Spleen (tissue), 11 donors: ENCODE measurements around the gene LHFPL3. TPM values are rescaled to one million over a fixed set of nuclear protein-coding genes. Genes with fewer than 3 reads are reported as not detected.

ENCODE experiments used
- DNase-seq: peaks from one replicate; pipeline ENCODE4 v3.0.0-alpha.2; 2020
- H3K27ac ChIP-seq, 8 donors: fragments of 200-600 bp; sonication (generic) in 7 of 8; 1 replicate in 4 of 8; 2 replicates in 4 of 8; pipeline versions ENCODE4 v1.5.0 to v1.8.0; 2016 to 2021; ENCODE audit warnings: inconsistent platforms in 4 of 8, mild to moderate bottlenecking in 4 of 8, moderate library complexity in 1 of 8
- H3K27me3 ChIP-seq, 7 donors: fragments of 200-600 bp; sonication (generic) in 6 of 7; replicated peaks in 1 of 7; 1 replicate in 4 of 7; 2 replicates in 3 of 7; pipeline versions ENCODE4 v1.5.0 to v1.8.0; 2016 to 2021; ENCODE audit warnings: inconsistent platforms in 3 of 7, mild to moderate bottlenecking in 1 of 7
- H3K36me3 ChIP-seq, 6 donors: fragments of 200-600 bp; sonication (generic) in 5 of 6; 1 replicate in 4 of 6; 2 replicates in 2 of 6; pipeline versions ENCODE4 v1.5.0 to v1.8.0; 2016 to 2021; ENCODE audit warnings: inconsistent platforms in 2 of 6
- H3K4me1 ChIP-seq, 6 donors: fragments of 200-600 bp; sonication (generic) in 5 of 6; 1 replicate in 3 of 6; 2 replicates in 3 of 6; pipeline versions ENCODE4 v1.5.0 to v1.8.0; 2016 to 2021; ENCODE audit warnings: inconsistent platforms in 3 of 6
- H3K4me3 ChIP-seq, 8 donors: fragments of 200-600 bp; sonication (generic) in 7 of 8; 1 replicate in 4 of 8; 2 replicates in 4 of 8; pipeline versions ENCODE4 v1.5.0 to v1.8.0; 2016 to 2021; ENCODE audit warnings: inconsistent platforms in 4 of 8, mild to moderate bottlenecking in 4 of 8, moderate library complexity in 2 of 8
- H3K9me3 ChIP-seq, 8 donors: fragments of 200-600 bp; sonication (generic) in 7 of 8; 1 replicate in 4 of 8; 2 replicates in 4 of 8; pipeline versions ENCODE4 v1.5.0 to v1.8.0; 2016 to 2021; ENCODE audit warnings: inconsistent platforms in 4 of 8
- POLR2A ChIP-seq, 3 donors: fragments of 450-650 bp; IDR thresholded peaks; one replicate each; pipeline ENCODE4 v1.5.1; 2017; ENCODE audit warnings: antibody characterized with exemption in 3 of 3, mild to moderate bottlenecking in 1 of 3
- POLR2AphosphoS5 ChIP-seq, 3 donors: sonication (generic); formaldehyde crosslinking; IDR thresholded peaks; one replicate each; pipeline ENCODE4 v1.5.1; 2017; ENCODE audit warnings: antibody characterized with exemption in 3 of 3
- WGBS, 5 donors: extraction: QIAGEN DNeasy Blood & Tissue Kit in 3 of 5; methylation state at CpG; one replicate each; pipeline versions ENCODE4 v1.1.5 to v1.1.7; 2013 to 2018; 5-methylcytosine and 5-hydroxymethylcytosine counted together
- intact Hi-C: fragments of 100-400 bp; cut with DNase I; formaldehyde crosslinking; loops from one replicate; pipeline ENCODE4 v1.15.0; 2023; ENCODE audit warnings: low total_unique reads
- polyA plus RNA-seq, 3 donors: library from polyadenylated mRNA; stranded (reverse); fragments of 200-250 nt; gene quantifications; one replicate each; pipeline ENCODE4 v1.2.1, GENCODE V29; 2013
- total RNA-seq, 7 donors: library from RNA; depleted of rRNA in 3 of 7; stranded (reverse); fragments of >200 nt in 3 of 7; fragmentation: NEBNext Ultra II Directional in 4 of 7; extraction: Animal tissue kit (Norgen Biotek cat#: 25700) in 4 of 7; gene quantifications; one replicate each; pipeline versions ENCODE4 v1.1.0 to v1.2.1, GENCODE V29; 2016 to 2021
- TF ChIP-seq, protein P1 (sequence below), 11 experiments: fragments of 200-600 bp in 7 of 11; fragments of 450-650 bp in 4 of 11; sonication (generic) in 4 of 11; IDR thresholded peaks in 8 of 11; conservative IDR thresholded peaks in 3 of 11; 1 replicate in 7 of 11; 2 replicates in 4 of 11; pipeline versions ENCODE4 v1.4.0 to v1.8.0; 2016 to 2021; ENCODE audit warnings: antibody characterized with exemption in 11 of 11, inconsistent platforms in 4 of 11, mild to moderate bottlenecking in 1 of 11
- donor health status: healthy with polysubstance abuse.
- donor health status: DM: no; HTN: no; CAD: no; lungs with moderate emphysema.
- donor health status: DM: no; HTN: no; CAD: no.
- donor health status: Bipolar disorder and iron deficiency.
- donor health status: healthy.
- donor health status: DM: no; HTN: no; CAD: no.
- donor health status: DM: yes; HTN: yes; CAD: no.

The LHFPL3 gene
- total and polyA plus RNA-seq, 10 donors, result 0.07 to 1.0 (median 0.20) TPM; not detected in 3

DNA sequence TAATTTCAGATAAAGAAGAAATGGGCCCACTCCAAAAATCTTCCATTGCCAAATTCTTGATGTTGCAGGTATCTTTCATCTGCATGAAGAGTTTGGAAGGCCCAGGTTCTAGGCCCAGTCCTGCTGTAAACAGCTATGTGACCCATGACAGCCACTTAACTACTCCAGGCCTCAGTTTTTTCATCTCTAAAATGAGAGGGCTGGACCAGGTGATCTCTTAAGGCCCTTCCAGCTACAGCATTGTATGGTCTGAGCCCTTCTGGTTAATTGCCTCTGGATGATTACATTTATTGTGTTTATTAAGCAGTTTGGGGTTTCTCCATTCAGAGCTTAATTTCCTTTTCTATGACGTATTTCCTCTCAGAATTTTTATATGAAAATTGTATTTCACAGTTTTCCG, 494.8 kb downstream of the LHFPL3 start:
- H3K4me3 ChIP-seq, result no peak overlapping the region
- H3K27me3 ChIP-seq, result no peaks in the 10 kb centered on the region
- TF ChIP-seq, protein P1, sequence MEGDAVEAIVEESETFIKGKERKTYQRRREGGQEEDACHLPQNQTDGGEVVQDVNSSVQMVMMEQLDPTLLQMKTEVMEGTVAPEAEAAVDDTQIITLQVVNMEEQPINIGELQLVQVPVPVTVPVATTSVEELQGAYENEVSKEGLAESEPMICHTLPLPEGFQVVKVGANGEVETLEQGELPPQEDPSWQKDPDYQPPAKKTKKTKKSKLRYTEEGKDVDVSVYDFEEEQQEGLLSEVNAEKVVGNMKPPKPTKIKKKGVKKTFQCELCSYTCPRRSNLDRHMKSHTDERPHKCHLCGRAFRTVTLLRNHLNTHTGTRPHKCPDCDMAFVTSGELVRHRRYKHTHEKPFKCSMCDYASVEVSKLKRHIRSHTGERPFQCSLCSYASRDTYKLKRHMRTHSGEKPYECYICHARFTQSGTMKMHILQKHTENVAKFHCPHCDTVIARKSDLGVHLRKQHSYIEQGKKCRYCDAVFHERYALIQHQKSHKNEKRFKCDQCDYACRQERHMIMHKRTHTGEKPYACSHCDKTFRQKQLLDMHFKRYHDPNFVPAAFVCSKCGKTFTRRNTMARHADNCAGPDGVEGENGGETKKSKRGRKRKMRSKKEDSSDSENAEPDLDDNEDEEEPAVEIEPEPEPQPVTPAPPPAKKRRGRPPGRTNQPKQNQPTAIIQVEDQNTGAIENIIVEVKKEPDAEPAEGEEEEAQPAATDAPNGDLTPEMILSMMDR (IDR thresholded peaks at IDR 0.05 in 8 of 11, conservative IDR thresholded peaks at IDR 0.05 in 3 of 11), result no peak
- TF ChIP-seq POLR2AphosphoS5 (IDR thresholded peaks at IDR 0.05), result no peak
- TF ChIP-seq POLR2A (IDR thresholded peaks at IDR 0.05), result no peak
- 90 to 97% (median 93%) methylated on average over 2 of the region's 2 CpGs for WGBS, 5 donors
- no peaks in the 10 kb centered on the region for H3K4me1 ChIP-seq
- H3K27ac ChIP-seq, result no peak overlapping the region
- H3K9me3 ChIP-seq, result no peaks in the 10 kb centered on the region
- intact Hi-C loops, result no loop called here
- DNase-seq, result no peak
- no peaks in the 10 kb centered on the region for H3K36me3 ChIP-seq

- H3K27ac ChIP-seq, result no peak overlapping the region
- no peak for DNase-seq
- intact Hi-C loops, result no loop called here
- TF ChIP-seq POLR2A (IDR thresholded peaks at IDR 0.05), result no peak
- no peak for TF ChIP-seq POLR2AphosphoS5 (IDR thresholded peaks at IDR 0.05)
- TF ChIP-seq, protein P1 (IDR thresholded peaks at IDR 0.05 in 8 of 11, conservative IDR thresholded peaks at IDR 0.05 in 3 of 11), result no peak
- H3K4me1 ChIP-seq, result no peaks in the 10 kb centered on the region
- H3K27me3 ChIP-seq, result no peaks in the 10 kb centered on the region
- H3K36me3 ChIP-seq, result no peaks in the 10 kb centered on the region
- no peak overlapping the region for H3K4me3 ChIP-seq
- no peaks in the 10 kb centered on the region for H3K9me3 ChIP-seq
Measured at GRCh38 chr7:104825099-104825498, 496.7 kb downstream of the LHFPL3 start.

- Histone ChIP-seq H3K9me3 (no peaks in the 10 kb centered on the region), H3K27ac (no peak overlapping the region), H3K4me3 (no peak overlapping the region), H3K27me3 (no peaks in the 10 kb centered on the region), H3K36me3 (no peaks in the 10 kb centered on the region), H3K4me1 (no peaks in the 10 kb centered on the region)
- intact Hi-C loops, result no loop called here
- TF ChIP-seq POLR2A (IDR thresholded peaks at IDR 0.05) (no peak), POLR2AphosphoS5 (IDR thresholded peaks at IDR 0.05) (no peak)
- TF ChIP-seq, protein P1 (IDR thresholded peaks at IDR 0.05 in 8 of 11, conservative IDR thresholded peaks at IDR 0.05 in 3 of 11), result no peak
- 92 to 98% (median 94%) methylated on average over 4 of the region's 4 CpGs for WGBS, 5 donors
- DNase-seq, result no peak
Measured at GRCh38 chr7:104826135-104826534, 497.7 kb downstream of the LHFPL3 start.

GRCh38 chr7:104836976-104837375, 508.6 kb downstream of the LHFPL3 start:
- H3K4me3 ChIP-seq, result no peak overlapping the region
- TF ChIP-seq POLR2A (IDR thresholded peaks at IDR 0.05) (no peak), POLR2AphosphoS5 (IDR thresholded peaks at IDR 0.05) (no peak)
- TF ChIP-seq, protein P1 (IDR thresholded peaks at IDR 0.05 in 8 of 11, conservative IDR thresholded peaks at IDR 0.05 in 3 of 11), result no peak
- peaks cover 0 to 12% (median 0%) of the 10 kb centered on the region in 7 donors for H3K27me3 ChIP-seq
- 62 to 80% (median 68%) methylated on average over 4 of the region's 4 CpGs for WGBS, 5 donors
- intact Hi-C loops, result no loop called here
- H3K9me3 ChIP-seq, result no peaks in the 10 kb centered on the region
- H3K36me3 ChIP-seq, result no peaks in the 10 kb centered on the region
- H3K4me1 ChIP-seq, result peaks cover 0 to 3% (median 0%) of the 10 kb centered on the region in 6 donors
- no peak for DNase-seq
- no peak overlapping the region for H3K27ac ChIP-seq
